Endothelial cell (in vitro differentiated cells): ENCODE measurements around the gene KRT82. TPM values are rescaled to one million over a fixed set of nuclear protein-coding genes. Genes with fewer than 3 reads are reported as not detected.
A peak's percentile ranks its signal among the peaks of the same experiment; 100 is the strongest.

Experiments used
- DNase-seq: peaks from one replicate; pipeline ENCODE4 v3.0.0; 2021; ENCODE audit warnings: low spot score
- H3K27ac Mint-ChIP-seq: one replicate; pipeline ENCODE4 v1.8.0; 2021; ENCODE audit warnings: mixed read lengths, inconsistent platforms; ENCODE audit not compliant: unreplicated experiment
- H3K27me3 Mint-ChIP-seq: one replicate; pipeline ENCODE4 v1.8.0; 2021; ENCODE audit warnings: mild to moderate bottlenecking, moderate library complexity, mixed read lengths, inconsistent platforms; ENCODE audit not compliant: unreplicated experiment
- H3K36me3 Mint-ChIP-seq: one replicate; pipeline ENCODE4 v1.8.0; 2021; ENCODE audit warnings: mild to moderate bottlenecking, low read depth, mixed read lengths, inconsistent platforms; ENCODE audit not compliant: unreplicated experiment
- H3K4me1 Mint-ChIP-seq: one replicate; pipeline ENCODE4 v1.8.0; 2021; ENCODE audit warnings: mild to moderate bottlenecking, mixed read lengths, inconsistent platforms; ENCODE audit not compliant: unreplicated experiment
- H3K4me3 Mint-ChIP-seq: one replicate; pipeline ENCODE4 v1.8.0; 2021; ENCODE audit warnings: mild to moderate bottlenecking, mixed read lengths, inconsistent platforms; ENCODE audit not compliant: unreplicated experiment
- H3K9me3 Mint-ChIP-seq: one replicate; pipeline ENCODE4 v1.8.0; 2021; ENCODE audit warnings: mixed read lengths, inconsistent platforms; ENCODE audit not compliant: unreplicated experiment
- CTCF ChIP-seq: fragments of 200-600 bp; sonication (generic); IDR thresholded peaks from one replicate; pipeline ENCODE4 v1.5.0; 2021; ENCODE audit warnings: antibody characterized with exemption; ENCODE audit not compliant: unreplicated experiment
- total RNA-seq: library from RNA; stranded (reverse); fragmentation: NEBNext Ultra II Directional; extraction: Animal tissue kit (Norgen Biotek cat#: 25700); gene quantifications from one replicate; pipeline ENCODE4 v1.2.1, GENCODE V29; 2021; ENCODE audit not compliant: unreplicated experiment

KRT82 gene
- total RNA-seq, 1 donor from 2014 or later = not detected

- no peaks in the 10 kb centered on the region for H3K4me1 Mint-ChIP-seq
- H3K27ac Mint-ChIP-seq = no peak overlapping the region
- H3K4me3 Mint-ChIP-seq = no peak overlapping the region
- H3K9me3 Mint-ChIP-seq = no peaks in the 10 kb centered on the region
- H3K36me3 Mint-ChIP-seq = no peaks in the 10 kb centered on the region
- peaks cover 6% of the 10 kb centered on the region for H3K27me3 Mint-ChIP-seq
- TF ChIP-seq CTCF = peak; percentile 45
- peak; percentile 65 for DNase-seq
Observed at GRCh38 chr12:52380271-52380694, 25.9 kb downstream of the KRT82 start.

GRCh38 chr12:52379536-52379935 is 26.6 kb downstream of the KRT82 start:
- H3K4me3 Mint-ChIP-seq = no peak overlapping the region
- peaks cover 6% of the 10 kb centered on the region for H3K27me3 Mint-ChIP-seq
- no peak for DNase-seq
- no peaks in the 10 kb centered on the region for H3K36me3 Mint-ChIP-seq
- H3K9me3 Mint-ChIP-seq = no peaks in the 10 kb centered on the region
- H3K27ac Mint-ChIP-seq = no peak overlapping the region
- TF ChIP-seq CTCF = no peak
- no peaks in the 10 kb centered on the region for H3K4me1 Mint-ChIP-seq

GRCh38 chr12:52378091-52378490 is 28.0 kb downstream of the KRT82 start:
- H3K4me1 Mint-ChIP-seq = no peaks in the 10 kb centered on the region
- TF ChIP-seq CTCF = no peak
- H3K9me3 Mint-ChIP-seq = no peaks in the 10 kb centered on the region
- no peak overlapping the region for H3K4me3 Mint-ChIP-seq
- DNase-seq = no peak
- peaks cover 6% of the 10 kb centered on the region for H3K27me3 Mint-ChIP-seq
- no peaks in the 10 kb centered on the region for H3K36me3 Mint-ChIP-seq
- no peak overlapping the region for H3K27ac Mint-ChIP-seq

GRCh38 chr12:52377266-52377665 is 28.9 kb downstream of the KRT82 start:
- Mint-ChIP-seq H3K27ac (no peak overlapping the region), H3K27me3 (peaks cover 6% of the 10 kb centered on the region), H3K36me3 (no peaks in the 10 kb centered on the region), H3K4me1 (no peaks in the 10 kb centered on the region), H3K9me3 (no peaks in the 10 kb centered on the region), H3K4me3 (no peak overlapping the region)
- no peak for TF ChIP-seq CTCF
- DNase-seq = no peak

- H3K27me3 Mint-ChIP-seq = peaks cover 1% of the 10 kb centered on the region
- DNase-seq = peak; percentile 85
- TF ChIP-seq CTCF = peak; percentile 60
- H3K4me3 Mint-ChIP-seq = no peak overlapping the region
- H3K27ac Mint-ChIP-seq = no peak overlapping the region
- no peaks in the 10 kb centered on the region for H3K36me3 Mint-ChIP-seq
- no peaks in the 10 kb centered on the region for H3K4me1 Mint-ChIP-seq
- no peaks in the 10 kb centered on the region for H3K9me3 Mint-ChIP-seq
Observed at GRCh38 chr12:52372216-52373154, 33.6 kb downstream of the KRT82 start.
